Superior temporal gyrus (tissue), 1 donor: ENCODE measurements around the gene CACTIN.
"Not testable (repeated sequence)": the region's sequence is repeated elsewhere in the genome, so short reads cannot be mapped to it uniquely, and the experiment has no call there.

ENCODE experiments used
- DNase-seq: peaks from one replicate; pipeline ENCODE4 v3.0.0-alpha.2; 2016; ENCODE audit errors: extremely low spot score

CACTIN gene

GRCh38 chr19:3628766-3629165 lies 2.2 kb upstream of the CACTIN start:
- not testable (repeated sequence) for DNase-seq

DNA sequence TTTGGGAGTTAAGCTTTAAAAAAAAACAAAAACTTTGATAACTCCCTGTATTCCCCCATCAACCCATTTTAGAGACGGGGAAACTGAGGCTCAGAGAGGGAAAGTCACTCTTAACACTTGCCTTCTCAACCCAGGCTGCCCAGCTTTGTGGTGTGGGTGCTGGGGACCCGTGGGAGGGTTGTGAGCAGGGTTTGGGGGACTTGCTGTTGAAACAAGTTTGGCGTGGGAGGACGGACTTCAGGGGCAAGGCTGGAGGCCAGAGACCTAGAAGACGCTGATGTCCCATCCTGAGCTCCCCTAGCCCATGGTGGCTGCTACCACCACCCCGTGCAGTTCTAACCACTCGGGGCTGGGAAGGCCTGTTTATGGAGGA lies 747 bp upstream of the CACTIN start:
- no peak for DNase-seq

GRCh38 chr19:3625996-3626472 lies 556 bp downstream of the CACTIN start:
- DNase-seq = no peak

DNA sequence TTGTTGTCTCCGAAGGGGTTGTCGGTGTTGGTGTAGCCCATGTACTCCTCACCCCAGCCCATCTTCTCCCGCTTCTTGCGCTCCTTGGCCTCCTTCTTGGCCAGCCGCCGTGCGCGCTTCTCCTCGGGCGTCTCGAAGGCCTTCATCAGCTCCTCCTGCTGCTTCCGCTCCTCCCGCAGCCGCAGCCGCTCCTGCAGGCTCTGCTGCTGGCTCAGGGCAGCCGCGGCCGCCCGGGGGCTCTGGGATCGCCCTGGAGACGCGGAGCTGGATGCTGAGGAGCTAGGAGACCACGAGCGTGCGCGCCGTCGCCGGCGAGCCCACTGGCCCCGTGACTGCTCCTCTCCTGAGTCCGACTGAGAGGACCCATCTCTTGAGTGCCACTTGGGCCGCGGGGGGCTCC lies 2.9 kb downstream of the CACTIN start:
- no peak for DNase-seq

- no peak for DNase-seq
These were observed 4.4 kb downstream of the CACTIN start for GRCh38 chr19:3622224-3622623.

DNA sequence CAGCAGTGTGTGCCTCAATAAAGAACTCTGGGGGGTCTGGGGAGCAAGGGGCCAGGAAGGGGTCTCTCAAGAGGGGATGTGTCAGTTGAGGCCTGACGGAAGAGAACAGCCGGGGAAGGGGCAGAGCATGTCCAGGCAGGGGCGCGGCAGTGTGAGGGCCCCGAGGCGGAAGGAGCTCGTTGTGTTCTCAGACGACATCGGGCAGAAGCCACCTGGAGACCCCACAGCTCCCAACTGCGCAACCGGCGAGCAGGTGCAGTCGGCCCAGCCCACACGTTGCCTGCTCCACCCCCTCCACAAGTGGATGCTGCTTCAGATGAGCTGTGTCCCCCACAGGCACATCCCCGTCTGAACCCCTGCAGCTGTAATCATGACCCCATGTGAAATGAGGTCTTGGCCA lies 4.9 kb downstream of the CACTIN start:
- no peak for DNase-seq

DNA sequence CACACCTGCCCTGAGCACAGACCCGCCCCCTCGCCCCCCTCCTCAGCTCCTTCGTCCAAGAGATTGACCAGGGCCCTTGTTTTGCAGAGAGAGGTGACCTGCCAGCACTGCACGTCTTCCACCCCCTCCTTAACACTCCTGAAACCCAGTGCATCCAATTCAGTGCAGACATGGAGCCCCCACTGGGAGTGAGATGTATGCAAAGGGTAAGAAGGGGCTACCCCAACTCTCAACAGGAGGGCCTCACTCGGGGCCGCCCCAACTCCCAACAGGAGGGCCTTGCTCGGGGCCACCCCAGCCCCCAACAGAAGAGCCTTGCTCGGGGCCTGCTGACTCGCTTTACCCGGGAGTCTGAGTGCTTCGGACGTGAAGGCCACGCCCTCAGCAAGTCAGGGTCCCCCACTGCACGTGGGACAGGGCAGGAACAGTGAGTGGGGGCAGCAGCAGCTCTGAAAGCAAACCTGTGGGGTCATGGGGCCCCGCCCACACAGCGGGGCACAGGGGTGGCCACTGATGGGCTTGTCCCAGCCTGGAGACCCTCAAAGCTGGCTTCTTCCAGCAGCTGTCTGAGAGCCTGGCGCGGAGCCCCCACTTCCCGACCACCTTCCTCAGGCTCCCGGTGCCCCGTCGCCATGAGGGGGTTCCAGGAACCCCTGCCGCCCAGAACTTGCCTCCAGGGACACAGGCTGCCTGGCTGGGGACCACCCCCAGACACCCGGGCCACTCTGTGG lies 5.6 kb downstream of the CACTIN start:
- no peak for DNase-seq

DNA sequence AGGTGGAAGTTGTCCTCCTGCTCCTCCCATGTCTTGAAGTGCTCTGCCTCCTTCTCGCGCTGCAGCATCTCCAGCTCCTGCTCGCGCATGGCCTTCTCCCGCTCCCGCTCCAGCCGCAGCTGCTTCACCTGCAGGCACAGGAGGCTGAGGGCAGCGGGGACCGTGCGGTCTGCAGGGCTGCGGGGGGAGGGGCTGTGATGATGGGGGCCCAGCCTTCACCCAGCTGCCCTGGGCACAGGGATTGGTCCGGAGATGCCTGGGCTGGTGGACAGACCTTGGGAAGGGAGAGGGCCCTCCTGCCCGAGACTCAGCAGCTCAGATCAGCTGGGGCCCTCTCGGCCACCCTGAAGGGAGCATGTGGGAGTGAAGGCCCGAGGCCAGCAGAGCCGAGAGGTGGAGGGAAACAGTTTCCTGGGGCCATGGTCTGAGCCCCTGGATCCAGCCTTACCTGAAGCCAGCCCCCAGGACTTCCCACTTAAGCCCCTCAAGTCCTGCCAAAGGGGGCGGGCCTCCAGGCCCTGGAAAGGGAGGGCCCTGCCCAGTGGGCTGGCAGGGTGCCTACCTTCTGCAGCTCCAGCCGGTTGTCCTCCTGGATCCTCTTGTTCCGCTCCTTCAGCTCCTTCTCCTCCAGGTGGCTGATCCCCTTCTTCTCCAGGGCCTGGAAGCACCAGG lies 6.3 kb downstream of the CACTIN start:
- no peak for DNase-seq

DNA sequence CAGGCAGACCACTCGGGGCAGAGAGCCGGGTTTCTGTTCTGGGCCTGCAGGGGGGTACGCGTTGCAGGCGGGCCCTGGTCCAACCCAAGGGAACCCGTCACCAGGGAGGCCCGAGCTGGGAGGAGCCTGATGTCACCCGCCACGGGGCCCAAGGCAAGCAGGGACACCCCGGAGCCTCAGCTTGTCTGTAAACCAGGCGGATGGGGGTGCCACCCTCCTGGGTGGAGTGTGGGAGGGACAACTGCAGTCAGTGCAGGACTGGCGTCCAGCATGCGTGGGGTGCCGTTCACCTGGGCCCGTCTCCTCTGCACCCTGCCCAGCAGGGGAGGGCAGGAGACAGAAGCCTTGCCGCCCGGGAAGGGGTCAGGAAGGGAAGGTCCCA lies 7.0 kb downstream of the CACTIN start:
- DNase-seq = no peak

GRCh38 chr19:3618811-3619630 lies 7.6 kb downstream of the CACTIN start:
- DNase-seq = no peak

DNA sequence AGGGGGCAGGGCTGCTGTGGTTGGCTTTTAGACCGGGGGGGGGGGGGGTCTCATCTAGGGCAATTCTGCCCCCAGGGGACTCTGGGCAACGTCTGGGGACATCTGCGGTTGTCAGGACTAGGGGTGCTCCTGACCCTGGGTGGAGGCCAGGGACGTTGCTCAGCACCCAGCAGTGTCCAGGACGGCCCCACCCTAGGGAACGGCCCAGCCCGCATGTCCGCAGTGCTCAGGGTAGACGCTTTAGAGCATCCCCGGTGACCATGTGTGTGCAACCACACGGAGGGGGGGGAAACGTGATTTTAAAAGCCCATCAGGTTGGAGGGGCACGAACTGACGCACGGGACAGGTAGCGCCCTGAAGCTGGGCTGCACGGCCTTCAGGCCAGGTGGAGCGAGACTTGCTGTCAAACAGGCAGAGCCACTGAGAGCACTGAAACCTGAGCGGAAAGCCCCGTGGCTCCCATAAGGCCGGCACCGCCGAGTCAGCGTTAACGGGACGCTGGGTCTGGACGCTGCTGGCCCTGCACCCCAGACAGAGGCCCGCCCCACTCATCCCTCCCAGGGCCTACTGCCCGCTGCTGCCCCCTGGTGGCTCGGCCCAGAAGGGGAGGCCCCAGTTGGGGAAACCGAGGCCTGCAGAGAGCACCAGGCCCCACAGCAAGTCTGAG lies 8.3 kb downstream of the CACTIN start:
- peak; percentile 49 for DNase-seq

DNA sequence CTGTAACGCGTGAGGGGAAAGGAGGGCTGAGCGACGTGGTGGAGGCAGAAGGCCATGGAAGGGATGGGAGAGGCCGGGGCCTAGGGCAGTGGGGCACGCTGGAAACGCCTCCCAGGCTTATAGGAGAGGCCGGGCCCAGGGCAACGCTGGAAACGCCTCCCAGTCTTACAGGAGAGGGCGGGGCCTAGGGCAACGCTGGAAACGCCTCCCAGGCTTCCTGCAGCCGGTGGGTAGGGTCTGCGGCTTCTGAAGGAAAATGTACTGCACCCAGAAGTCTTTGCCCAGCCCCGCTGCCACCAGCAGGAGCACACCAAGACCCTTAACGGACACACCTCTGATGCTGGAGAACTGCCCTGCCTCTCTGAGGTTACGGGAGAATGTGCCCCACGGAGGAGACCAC lies 9.1 kb downstream of the CACTIN start:
- DNase-seq = no peak

GRCh38 chr19:3615524-3616135 lies 11.0 kb downstream of the CACTIN start:
- no peak for DNase-seq

- no peak for DNase-seq
These were observed 11.6 kb downstream of the CACTIN start for GRCh38 chr19:3614858-3615505.

GRCh38 chr19:3613818-3614661 lies 12.6 kb downstream of the CACTIN start:
- no peak for DNase-seq

DNA sequence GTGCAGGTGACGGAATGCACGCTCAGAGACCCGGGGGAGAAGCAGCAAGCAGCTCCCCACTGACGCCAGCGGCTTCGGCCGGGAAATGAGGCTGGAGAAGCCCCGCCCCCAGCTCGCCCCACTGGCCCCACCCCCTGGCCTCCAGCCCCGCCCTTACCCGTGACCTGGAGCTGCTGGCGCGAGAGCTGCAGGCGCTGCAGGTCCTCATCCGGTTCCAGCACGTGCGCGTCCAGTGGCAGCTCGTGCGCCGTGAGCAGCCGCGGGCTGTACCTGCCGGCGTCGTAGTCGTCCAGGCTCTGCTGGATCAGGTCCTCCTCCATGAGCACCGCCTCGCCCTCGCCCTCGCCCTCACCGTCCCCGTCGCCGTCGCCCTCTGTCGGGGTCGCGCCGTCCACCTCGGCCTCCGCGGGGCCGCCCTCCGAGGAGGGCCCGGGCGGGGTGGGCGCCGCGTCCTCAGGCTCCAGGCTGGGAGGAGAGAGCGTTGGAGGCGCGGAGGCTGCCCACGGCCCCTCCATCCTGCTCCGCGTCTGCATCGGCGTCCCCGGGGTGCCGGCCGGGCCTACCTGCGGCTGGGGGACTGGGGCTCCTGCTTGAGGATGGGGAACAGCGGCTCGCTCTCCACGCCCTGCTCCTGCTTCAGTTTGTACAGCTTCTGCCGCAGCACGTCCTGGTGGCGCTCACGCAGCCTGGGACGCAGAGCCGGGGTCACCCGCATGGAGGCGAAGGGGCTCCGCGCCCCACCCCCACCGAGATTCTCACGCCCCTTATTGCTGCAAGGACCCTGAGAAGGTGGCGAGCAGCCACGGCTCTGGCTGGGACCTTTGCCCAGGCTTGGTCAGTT lies 13.5 kb downstream of the CACTIN start:
- no peak for DNase-seq

- DNase-seq = no peak
These were observed 14.3 kb downstream of the CACTIN start for GRCh38 chr19:3612330-3612729.

- DNase-seq = no peak
These were observed 14.7 kb downstream of the CACTIN start for GRCh38 chr19:3611841-3612240.
